ENCODE measurements around the gene USP4.

DNA sequence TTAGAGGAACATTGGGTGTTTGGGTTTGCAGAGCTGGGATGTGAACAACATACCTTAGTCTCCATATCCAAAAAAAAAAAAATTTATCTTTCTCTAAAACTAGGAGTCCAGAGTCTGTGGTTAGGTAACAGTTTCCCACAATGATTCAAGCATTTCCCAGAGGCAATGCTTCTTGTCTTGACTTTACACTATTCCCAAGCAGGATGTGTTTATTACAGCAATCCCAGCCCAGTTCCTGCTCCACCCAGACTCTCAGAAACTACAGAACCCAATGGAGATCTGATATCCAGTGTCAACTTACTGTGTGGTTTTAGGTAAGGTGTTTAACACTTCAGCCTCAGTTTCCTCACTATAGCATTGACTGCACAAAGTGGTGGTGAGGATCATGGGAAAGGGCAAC lies 60.5 kb downstream of the USP4 start:
- TF ChIP-seq, protein P1, sequence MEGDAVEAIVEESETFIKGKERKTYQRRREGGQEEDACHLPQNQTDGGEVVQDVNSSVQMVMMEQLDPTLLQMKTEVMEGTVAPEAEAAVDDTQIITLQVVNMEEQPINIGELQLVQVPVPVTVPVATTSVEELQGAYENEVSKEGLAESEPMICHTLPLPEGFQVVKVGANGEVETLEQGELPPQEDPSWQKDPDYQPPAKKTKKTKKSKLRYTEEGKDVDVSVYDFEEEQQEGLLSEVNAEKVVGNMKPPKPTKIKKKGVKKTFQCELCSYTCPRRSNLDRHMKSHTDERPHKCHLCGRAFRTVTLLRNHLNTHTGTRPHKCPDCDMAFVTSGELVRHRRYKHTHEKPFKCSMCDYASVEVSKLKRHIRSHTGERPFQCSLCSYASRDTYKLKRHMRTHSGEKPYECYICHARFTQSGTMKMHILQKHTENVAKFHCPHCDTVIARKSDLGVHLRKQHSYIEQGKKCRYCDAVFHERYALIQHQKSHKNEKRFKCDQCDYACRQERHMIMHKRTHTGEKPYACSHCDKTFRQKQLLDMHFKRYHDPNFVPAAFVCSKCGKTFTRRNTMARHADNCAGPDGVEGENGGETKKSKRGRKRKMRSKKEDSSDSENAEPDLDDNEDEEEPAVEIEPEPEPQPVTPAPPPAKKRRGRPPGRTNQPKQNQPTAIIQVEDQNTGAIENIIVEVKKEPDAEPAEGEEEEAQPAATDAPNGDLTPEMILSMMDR (IDR thresholded peaks at IDR 0.05; ENCODE audit: control extremely low read depth in 1 of 3, insufficient read depth in 1 of 3, low read depth in 1 of 3, low read length in 3 of 3), result no peak
- no peak for TF ChIP-seq MAFK (IDR thresholded peaks at IDR 0.05; ENCODE audit: low read depth, low read length)
- no peak for TF ChIP-seq SUZ12 (IDR thresholded peaks at IDR 0.05; ENCODE audit: low read length)
- TF ChIP-seq POLR2A (IDR thresholded peaks at IDR 0.05; ENCODE audit: control extremely low read depth in 1 of 2, low read depth in 2 of 2, low read length in 2 of 2), result no peak
- no peak for TF ChIP-seq SP1 (IDR thresholded peaks at IDR 0.05; ENCODE audit: low read depth, low read length)
- no peak for TF ChIP-seq EP300 (IDR thresholded peaks at IDR 0.05; ENCODE audit: borderline replicate concordance in 1 of 2, low read depth in 2 of 2, low read length in 2 of 2)
- TF ChIP-seq GABPA (IDR thresholded peaks at IDR 0.05; ENCODE audit: borderline replicate concordance, insufficient read depth, low read length), result no peak
- no peak for TF ChIP-seq CEBPB (IDR thresholded peaks at IDR 0.05; ENCODE audit: low read depth, low read length)
- no peak for TF ChIP-seq EZH2 (IDR thresholded peaks at IDR 0.05; ENCODE audit: low read depth, low read length, severe bottlenecking)
- TF ChIP-seq, protein P2, sequence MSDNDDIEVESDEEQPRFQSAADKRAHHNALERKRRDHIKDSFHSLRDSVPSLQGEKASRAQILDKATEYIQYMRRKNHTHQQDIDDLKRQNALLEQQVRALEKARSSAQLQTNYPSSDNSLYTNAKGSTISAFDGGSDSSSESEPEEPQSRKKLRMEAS (IDR thresholded peaks at IDR 0.05), result no peak
- no peak for TF ChIP-seq TAF1 (IDR thresholded peaks at IDR 0.05; ENCODE audit: low read depth, low read length)
